Measurements from ENCODE around the gene ADAMTS2.

Gene ADAMTS2

DNA sequence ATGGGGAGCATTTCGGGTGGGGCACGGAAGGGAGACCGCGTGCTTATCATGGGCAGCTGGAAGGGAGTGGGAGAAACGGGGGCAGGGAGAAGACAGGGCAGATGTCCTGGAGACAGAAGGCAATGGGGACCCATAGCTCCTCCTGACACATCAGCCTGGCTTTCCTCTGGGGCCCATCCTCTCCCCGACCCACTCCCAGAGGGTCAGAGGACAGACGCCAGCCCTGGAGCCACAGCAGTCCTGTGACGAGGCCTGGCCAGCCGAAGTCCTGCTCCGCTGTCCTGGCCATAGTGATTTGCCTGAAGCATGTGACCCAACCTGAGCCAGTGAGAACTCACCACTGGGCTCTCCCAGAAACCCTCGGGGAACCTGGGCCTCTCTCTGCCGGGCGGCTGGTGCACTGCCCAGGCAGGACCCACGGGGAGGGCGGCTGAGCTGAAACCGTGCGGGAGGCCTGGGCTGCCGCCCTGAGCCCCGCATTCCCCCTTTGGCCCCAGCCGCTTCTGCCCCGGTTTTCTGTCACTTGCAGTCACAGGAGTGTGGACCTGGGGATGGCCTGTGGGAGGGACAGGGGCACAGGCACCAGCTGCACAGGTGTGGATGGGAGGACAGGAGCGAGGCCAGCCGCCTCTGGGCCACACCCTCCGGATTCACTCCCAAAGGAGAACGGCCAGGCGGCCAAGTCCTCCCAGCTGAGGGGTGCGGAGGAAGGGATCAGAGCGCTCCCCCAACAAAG lies 19.8 kb downstream of the ADAMTS2 start:
- TF ChIP-seq, protein P1, sequence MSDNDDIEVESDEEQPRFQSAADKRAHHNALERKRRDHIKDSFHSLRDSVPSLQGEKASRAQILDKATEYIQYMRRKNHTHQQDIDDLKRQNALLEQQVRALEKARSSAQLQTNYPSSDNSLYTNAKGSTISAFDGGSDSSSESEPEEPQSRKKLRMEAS (IDR thresholded peaks at IDR 0.05): no peak
- TF ChIP-seq TAF1 (IDR thresholded peaks at IDR 0.05; ENCODE audit: low read depth): no peak
- no peak for TF ChIP-seq NFIC (IDR thresholded peaks at IDR 0.05)
- TF ChIP-seq, protein P2, sequence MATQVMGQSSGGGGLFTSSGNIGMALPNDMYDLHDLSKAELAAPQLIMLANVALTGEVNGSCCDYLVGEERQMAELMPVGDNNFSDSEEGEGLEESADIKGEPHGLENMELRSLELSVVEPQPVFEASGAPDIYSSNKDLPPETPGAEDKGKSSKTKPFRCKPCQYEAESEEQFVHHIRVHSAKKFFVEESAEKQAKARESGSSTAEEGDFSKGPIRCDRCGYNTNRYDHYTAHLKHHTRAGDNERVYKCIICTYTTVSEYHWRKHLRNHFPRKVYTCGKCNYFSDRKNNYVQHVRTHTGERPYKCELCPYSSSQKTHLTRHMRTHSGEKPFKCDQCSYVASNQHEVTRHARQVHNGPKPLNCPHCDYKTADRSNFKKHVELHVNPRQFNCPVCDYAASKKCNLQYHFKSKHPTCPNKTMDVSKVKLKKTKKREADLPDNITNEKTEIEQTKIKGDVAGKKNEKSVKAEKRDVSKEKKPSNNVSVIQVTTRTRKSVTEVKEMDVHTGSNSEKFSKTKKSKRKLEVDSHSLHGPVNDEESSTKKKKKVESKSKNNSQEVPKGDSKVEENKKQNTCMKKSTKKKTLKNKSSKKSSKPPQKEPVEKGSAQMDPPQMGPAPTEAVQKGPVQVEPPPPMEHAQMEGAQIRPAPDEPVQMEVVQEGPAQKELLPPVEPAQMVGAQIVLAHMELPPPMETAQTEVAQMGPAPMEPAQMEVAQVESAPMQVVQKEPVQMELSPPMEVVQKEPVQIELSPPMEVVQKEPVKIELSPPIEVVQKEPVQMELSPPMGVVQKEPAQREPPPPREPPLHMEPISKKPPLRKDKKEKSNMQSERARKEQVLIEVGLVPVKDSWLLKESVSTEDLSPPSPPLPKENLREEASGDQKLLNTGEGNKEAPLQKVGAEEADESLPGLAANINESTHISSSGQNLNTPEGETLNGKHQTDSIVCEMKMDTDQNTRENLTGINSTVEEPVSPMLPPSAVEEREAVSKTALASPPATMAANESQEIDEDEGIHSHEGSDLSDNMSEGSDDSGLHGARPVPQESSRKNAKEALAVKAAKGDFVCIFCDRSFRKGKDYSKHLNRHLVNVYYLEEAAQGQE (IDR thresholded peaks at IDR 0.05; ENCODE audit: low read depth): no peak
- TF ChIP-seq, protein P3, sequence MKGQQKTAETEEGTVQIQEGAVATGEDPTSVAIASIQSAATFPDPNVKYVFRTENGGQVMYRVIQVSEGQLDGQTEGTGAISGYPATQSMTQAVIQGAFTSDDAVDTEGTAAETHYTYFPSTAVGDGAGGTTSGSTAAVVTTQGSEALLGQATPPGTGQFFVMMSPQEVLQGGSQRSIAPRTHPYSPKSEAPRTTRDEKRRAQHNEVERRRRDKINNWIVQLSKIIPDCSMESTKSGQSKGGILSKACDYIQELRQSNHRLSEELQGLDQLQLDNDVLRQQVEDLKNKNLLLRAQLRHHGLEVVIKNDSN (IDR thresholded peaks at IDR 0.05): no peak
- TF ChIP-seq YY1 (IDR thresholded peaks at IDR 0.05; ENCODE audit: low read depth): no peak
- no peak for TF ChIP-seq EGR1 (IDR thresholded peaks at IDR 0.05)
- TF ChIP-seq CREB1 (IDR thresholded peaks at IDR 0.05; ENCODE audit: low read depth): no peak
- TF ChIP-seq TCF12 (IDR thresholded peaks at IDR 0.05; ENCODE audit: low read depth): no peak
- TF ChIP-seq RAD21 (IDR thresholded peaks at IDR 0.05; ENCODE audit: low read depth): no peak

DNA sequence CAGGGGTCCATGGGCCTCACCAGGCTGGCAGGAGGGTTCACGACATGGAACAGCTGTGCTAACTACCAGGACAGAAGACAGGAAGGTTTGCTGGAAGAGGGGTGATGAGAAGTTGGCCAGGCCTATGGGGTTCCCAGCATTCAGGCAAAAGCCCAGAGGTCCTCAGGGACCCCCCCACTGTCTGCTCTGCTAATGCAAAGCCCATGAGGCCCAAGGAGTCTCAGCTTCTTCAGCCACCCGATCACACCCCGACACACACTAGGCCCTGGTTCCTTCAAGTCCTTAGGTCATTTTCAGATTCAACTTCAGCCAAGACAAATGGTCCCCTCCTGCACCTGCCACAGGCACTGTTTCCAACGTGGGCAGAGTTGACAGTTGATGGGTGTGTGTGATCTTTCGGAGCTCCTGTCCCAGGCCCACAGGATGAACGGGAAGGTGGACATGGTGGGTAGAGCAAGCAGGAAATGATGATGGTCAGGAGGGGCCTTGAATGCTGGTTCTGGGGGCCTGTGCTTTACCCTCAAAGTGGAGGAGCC lies 20.4 kb downstream of the ADAMTS2 start:
- TF ChIP-seq, protein P1 (IDR thresholded peaks at IDR 0.05): no peak
- TF ChIP-seq, protein P2 (IDR thresholded peaks at IDR 0.05; ENCODE audit: low read depth): no peak
- TF ChIP-seq RAD21 (IDR thresholded peaks at IDR 0.05; ENCODE audit: low read depth) (no peak), EP300 (IDR thresholded peaks at IDR 0.05; ENCODE audit: borderline replicate concordance) (no peak), TAF1 (IDR thresholded peaks at IDR 0.05; ENCODE audit: low read depth) (no peak), NFIC (IDR thresholded peaks at IDR 0.05) (no peak), EGR1 (IDR thresholded peaks at IDR 0.05) (no peak), ZBTB7A (IDR thresholded peaks at IDR 0.05; ENCODE audit: low read depth) (no peak), TEAD4 (IDR thresholded peaks at IDR 0.05) (no peak), TCF12 (IDR thresholded peaks at IDR 0.05; ENCODE audit: low read depth) (no peak), CREB1 (IDR thresholded peaks at IDR 0.05; ENCODE audit: low read depth) (no peak), CEBPB (IDR thresholded peaks at IDR 0.05) (no peak), FOXM1 (IDR thresholded peaks at IDR 0.05; ENCODE audit: borderline replicate concordance, low read depth) (no peak), YY1 (IDR thresholded peaks at IDR 0.05; ENCODE audit: low read depth) (no peak)
- TF ChIP-seq, protein P3 (IDR thresholded peaks at IDR 0.05): no peak

DNA sequence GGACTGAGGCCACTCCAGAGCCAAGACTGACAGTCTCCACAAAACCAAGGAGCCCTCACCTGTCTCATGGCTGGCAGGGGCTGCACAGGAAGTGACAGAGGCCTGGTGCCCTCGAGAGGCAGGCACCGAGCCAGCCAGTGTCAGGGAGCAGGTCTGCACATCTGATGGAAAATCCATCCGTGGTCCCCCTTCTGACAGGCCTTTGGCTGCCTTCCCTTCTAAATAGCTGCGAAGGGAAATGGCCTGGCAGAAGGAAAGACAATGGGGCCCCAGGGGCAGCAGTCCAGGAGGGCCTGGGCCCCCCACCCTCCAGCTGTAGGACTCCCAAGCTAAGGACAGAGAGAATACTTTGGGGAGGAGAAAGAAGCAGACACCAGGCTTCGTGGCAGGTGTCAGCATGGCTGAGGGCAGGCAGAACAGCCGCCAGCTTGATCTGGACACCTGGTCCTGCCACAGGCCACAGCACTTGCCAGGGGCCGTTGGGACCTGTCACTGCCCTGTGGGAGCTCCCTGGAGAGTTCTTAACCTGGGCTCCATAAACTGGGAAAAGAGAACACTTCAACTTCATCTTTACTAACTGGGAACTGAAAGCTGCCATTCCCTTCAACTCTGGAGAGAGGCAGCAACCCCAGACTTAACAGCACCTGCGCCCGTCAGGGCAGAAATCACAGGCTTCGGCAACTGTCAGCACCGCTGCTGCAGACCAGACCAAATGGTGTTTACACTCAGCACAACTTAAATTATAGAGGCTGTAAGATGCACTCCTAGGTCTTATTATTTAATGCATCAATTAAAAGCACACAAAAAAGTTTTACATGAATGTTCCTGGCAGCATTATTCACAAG lies 22.0 kb downstream of the ADAMTS2 start:
- no peak for TF ChIP-seq EP300 (IDR thresholded peaks at IDR 0.05; ENCODE audit: borderline replicate concordance)

DNA sequence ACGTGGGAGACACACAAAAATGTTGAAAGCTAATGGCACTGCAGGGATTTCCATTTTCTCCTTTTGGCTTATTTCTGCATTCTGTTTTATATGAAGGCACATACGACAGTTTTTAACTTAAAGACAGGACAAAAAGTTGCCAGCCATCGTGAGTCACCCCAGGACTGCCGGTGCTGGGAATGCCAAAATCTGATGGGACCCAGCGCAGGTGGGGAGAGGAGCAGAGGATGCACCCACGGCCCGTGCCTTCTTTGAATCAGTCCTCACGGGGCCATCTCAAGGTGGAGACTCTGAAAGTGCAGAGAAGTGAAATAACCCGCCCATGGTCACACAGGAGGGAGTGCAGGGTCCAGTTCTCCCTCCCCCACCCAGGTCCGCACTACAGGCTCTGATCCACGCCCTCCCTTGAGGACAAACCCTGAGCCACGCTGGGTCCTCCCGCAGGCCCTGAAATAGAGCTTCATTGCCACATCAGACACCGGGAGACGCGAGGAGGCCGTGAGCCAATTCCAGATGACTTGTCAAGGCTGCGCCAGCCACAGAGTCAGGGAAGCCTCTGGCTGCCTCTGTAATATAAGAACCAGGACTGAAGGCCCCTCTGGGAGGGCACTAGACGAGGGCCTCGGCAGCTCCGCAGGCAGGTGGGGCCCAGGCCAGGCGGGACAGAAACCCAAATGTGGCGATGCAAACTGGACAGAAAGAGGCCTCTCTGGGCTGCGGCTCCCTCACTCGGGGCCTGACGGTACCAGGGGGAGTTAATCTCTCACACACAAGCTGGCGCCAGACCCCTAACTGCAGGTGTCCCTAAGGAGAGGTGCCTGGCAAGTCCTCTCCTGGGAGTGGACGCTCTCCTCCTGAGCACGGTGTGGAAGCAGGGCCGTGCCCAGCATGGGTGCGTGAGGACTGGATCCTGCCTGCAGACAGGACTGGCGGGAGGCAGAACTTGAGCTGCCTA lies 22.9 kb downstream of the ADAMTS2 start:
- TF ChIP-seq EP300 (IDR thresholded peaks at IDR 0.05; ENCODE audit: borderline replicate concordance) (no peak), TCF12 (IDR thresholded peaks at IDR 0.05; ENCODE audit: low read depth) (no peak), CREB1 (IDR thresholded peaks at IDR 0.05; ENCODE audit: low read depth) (no peak), YY1 (IDR thresholded peaks at IDR 0.05; ENCODE audit: low read depth) (no peak), TAF1 (IDR thresholded peaks at IDR 0.05; ENCODE audit: low read depth) (no peak), TEAD4 (IDR thresholded peaks at IDR 0.05) (no peak), FOXM1 (IDR thresholded peaks at IDR 0.05; ENCODE audit: borderline replicate concordance, low read depth) (no peak), NFIC (IDR thresholded peaks at IDR 0.05) (no peak), EGR1 (IDR thresholded peaks at IDR 0.05) (no peak), ZBTB7A (IDR thresholded peaks at IDR 0.05; ENCODE audit: low read depth) (no peak)
- TF ChIP-seq, protein P1 (IDR thresholded peaks at IDR 0.05): no peak
- TF ChIP-seq, protein P2 (IDR thresholded peaks at IDR 0.05; ENCODE audit: low read depth): no peak
- TF ChIP-seq, protein P3 (IDR thresholded peaks at IDR 0.05): no peak
